Measurements from ENCODE around the gene ST7. TPM values are rescaled to one million over a fixed set of nuclear protein-coding genes. Genes with fewer than 3 reads are reported as not detected.

Gene ST7
- total RNA-seq, 1 experiment from 2014 or later: 12.9 TPM

DNA sequence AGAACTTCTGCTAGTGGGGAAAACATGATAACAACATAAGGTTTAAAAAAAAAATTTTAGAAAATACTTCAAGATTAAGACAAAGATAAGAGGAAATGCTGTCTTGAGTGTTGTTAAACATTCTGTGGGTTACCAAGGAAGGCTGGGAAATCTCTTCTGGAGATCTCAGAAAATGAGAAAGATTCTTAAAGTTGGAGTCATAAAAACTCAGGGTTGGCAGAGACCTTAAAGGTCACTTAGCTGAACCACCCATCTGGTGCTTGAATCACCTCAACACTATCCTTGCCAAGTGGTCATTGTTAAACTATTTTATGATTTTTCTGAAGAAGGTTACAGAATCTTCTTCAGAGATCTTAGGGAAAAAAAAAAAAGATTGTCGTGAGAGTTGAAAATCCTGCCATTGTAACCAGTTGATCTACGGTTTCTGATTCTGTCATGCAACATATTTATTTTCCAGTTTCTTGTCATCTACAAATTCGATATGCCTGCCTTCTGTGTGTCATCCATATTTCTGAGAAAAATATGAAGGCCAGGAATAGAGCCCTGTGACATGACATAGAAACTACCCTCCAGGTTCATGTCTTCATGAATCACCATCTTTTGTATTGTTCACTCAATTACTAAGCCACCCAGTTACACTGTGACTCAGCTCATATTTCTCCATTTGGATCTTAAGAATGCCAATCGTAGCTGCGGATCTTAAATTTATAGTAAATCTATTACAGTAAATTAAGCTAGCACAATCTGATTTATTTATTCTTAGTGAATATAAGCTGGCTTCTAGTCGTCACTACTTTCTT lies 179.2 kb downstream of the ST7 start:
- H3K4ac ChIP-seq (ENCODE audit: low read depth, low read length): no peak overlapping the region
- no peak overlapping the region for H3K27ac Mint-ChIP-seq
- no peak overlapping the region for H4K8ac ChIP-seq (replicated peaks; ENCODE audit: insufficient read length, low read depth, low read length)
- H3K79me1 ChIP-seq (ENCODE audit: insufficient read depth, low read depth, low read length, poor library complexity, severe bottlenecking): no peaks in the 10 kb centered on the region
- no peak overlapping the region for H3K9ac ChIP-seq (ENCODE audit: extremely low read depth, insufficient read length, low read length)
- H3K4me3 Mint-ChIP-seq: no peak overlapping the region
- DNase-seq: no peak
- no peak overlapping the region for H3K56ac ChIP-seq (ENCODE audit: insufficient read length, low read depth, low read length)
- no peak overlapping the region for H2BK15ac ChIP-seq (ENCODE audit: low read depth, low read length)
- no peak overlapping the region for H2BK12ac ChIP-seq (ENCODE audit: insufficient read length, low read depth, low read length)
- no peaks in the 10 kb centered on the region for H3K9me3 Mint-ChIP-seq
- no peak overlapping the region for H3K4me2 ChIP-seq (ENCODE audit: insufficient read depth, insufficient read length, low read length)
- no CpG with 5 or more reads among the region's 6 CpGs for WGBS (ENCODE audit: extremely low coverage, insufficient read length, low lambda C conversion rate)
- H3K14ac ChIP-seq (ENCODE audit: insufficient read depth, low read length): no peak overlapping the region
- H3K79me2 ChIP-seq (ENCODE audit: insufficient read depth, low read length): no peaks in the 10 kb centered on the region; the same call in 1 of the 2 replicates
- H3K27me3 ChIP-seq (ENCODE audit: insufficient read depth, low read length): no peaks in the 10 kb centered on the region
- no peak overlapping the region for H3K18ac ChIP-seq (ENCODE audit: insufficient read length, low read depth, low read length)
- H3K27me3 Mint-ChIP-seq (ENCODE audit: low read depth): no peaks in the 10 kb centered on the region
- TF ChIP-seq, protein P1, sequence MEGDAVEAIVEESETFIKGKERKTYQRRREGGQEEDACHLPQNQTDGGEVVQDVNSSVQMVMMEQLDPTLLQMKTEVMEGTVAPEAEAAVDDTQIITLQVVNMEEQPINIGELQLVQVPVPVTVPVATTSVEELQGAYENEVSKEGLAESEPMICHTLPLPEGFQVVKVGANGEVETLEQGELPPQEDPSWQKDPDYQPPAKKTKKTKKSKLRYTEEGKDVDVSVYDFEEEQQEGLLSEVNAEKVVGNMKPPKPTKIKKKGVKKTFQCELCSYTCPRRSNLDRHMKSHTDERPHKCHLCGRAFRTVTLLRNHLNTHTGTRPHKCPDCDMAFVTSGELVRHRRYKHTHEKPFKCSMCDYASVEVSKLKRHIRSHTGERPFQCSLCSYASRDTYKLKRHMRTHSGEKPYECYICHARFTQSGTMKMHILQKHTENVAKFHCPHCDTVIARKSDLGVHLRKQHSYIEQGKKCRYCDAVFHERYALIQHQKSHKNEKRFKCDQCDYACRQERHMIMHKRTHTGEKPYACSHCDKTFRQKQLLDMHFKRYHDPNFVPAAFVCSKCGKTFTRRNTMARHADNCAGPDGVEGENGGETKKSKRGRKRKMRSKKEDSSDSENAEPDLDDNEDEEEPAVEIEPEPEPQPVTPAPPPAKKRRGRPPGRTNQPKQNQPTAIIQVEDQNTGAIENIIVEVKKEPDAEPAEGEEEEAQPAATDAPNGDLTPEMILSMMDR (conservative IDR thresholded peaks at IDR 0.05): no peak
- H2BK5ac ChIP-seq (ENCODE audit: insufficient read length, low read length): no peak overlapping the region
- H4K91ac ChIP-seq (ENCODE audit: insufficient read length, low read depth, low read length): no peak overlapping the region
- H3K9me3 ChIP-seq (ENCODE audit: control insufficient read depth, low read depth, low read length): no peaks in the 10 kb centered on the region
- H4K20me1 ChIP-seq (ENCODE audit: control insufficient read depth, insufficient read depth, insufficient read length): no peaks in the 10 kb centered on the region
- no peak overlapping the region for H3K27ac ChIP-seq (ENCODE audit: insufficient read length, low read depth, low read length)
- no peak overlapping the region for H2AFZ ChIP-seq (ENCODE audit: low read length)
- no peak overlapping the region for H3K23ac ChIP-seq (ENCODE audit: insufficient read length, low read depth, low read length)
- H2AK5ac ChIP-seq (ENCODE audit: insufficient read length, low read length): no peak overlapping the region
- peaks cover 2% of the 10 kb centered on the region in 2 experiments; a peak in 1 of 4 replicates for H3K4me1 Mint-ChIP-seq
- no peak overlapping the region for H4K5ac ChIP-seq (ENCODE audit: insufficient read length, low read depth, low read length)
- H3T11ph ChIP-seq (ENCODE audit: low read length): no peak overlapping the region
- H2BK120ac ChIP-seq (ENCODE audit: low read depth, low read length, poor library complexity, severe bottlenecking): no peak overlapping the region
- peaks cover 0 to 9% (median 8%) of the 10 kb centered on the region in 3 experiments; a peak in 4 of 7 replicates for H3K36me3 Mint-ChIP-seq (ENCODE audit: insufficient read depth in 1 of 3, low read depth in 3 of 3)
- H3K23me2 ChIP-seq (ENCODE audit: insufficient read length, low read depth, low read length, poor library complexity, severe bottlenecking): no peaks in the 10 kb centered on the region
- no peaks in the 10 kb centered on the region; the same call in 1 of the 2 replicates for H3K4me1 ChIP-seq (ENCODE audit: insufficient read depth, low read length)
- no peak overlapping the region for H2BK20ac ChIP-seq (ENCODE audit: low read depth, low read length, poor library complexity, severe bottlenecking)
